ENCODE measurements around the gene TMEM51. TPM values are rescaled to one million over a fixed set of nuclear protein-coding genes. Genes with fewer than 3 reads are reported as not detected.

TMEM51 gene
- total and polyA plus RNA-seq, 7 experiments from 2014 or later, result 0.16 to 0.79 (median 0.56) TPM; not detected in 3

- ATAC-seq (no peak), DNase-seq (no peak)
- H3K4me3 ChIP-seq (ENCODE audit: low read length), result no peak overlapping the region
- ChIA-PET CTCF (no interaction called here), POLR2A (no interaction called here)
- Mint-ChIP-seq H3K4me3 (no peak overlapping the region), H3K27ac (no peak overlapping the region), H3K4me1 (peaks cover 0 to 12% (median 1%) of the 10 kb centered on the region in 7 donors), H3K27me3 (peaks cover 5 to 53% (median 21%) of the 10 kb centered on the region in 5 donors), H3K36me3 (peaks cover 0 to 3% (median 0%) of the 10 kb centered on the region in 5 donors), H3K9me3 (peaks cover 0 to 6% (median 0%) of the 10 kb centered on the region in 11 donors)
- no peak overlapping the region for H3K27ac ChIP-seq (ENCODE audit: low read depth, low read length)
- intact Hi-C loops (cut with micrococcal nuclease), result no loop called here
- H3K36me3 ChIP-seq (ENCODE audit: control insufficient read depth in 2 of 3, insufficient read depth in 3 of 3, low read length in 3 of 3), result no peaks in the 10 kb centered on the region
- no peaks in the 10 kb centered on the region for H3K9me3 ChIP-seq (ENCODE audit: control insufficient read depth in 2 of 3, low read length in 3 of 3)
- H3K27me3 ChIP-seq (ENCODE audit: control insufficient read depth in 2 of 2, insufficient read depth in 2 of 2, low read length in 2 of 2), result no peaks in the 10 kb centered on the region
- no peaks in the 10 kb centered on the region for H3K4me1 ChIP-seq (ENCODE audit: control insufficient read depth in 2 of 2, insufficient read depth in 2 of 2, low read length in 2 of 2)
Observed at GRCh38 chr1:15236746-15237145, 83.2 kb downstream of the TMEM51 start.

- ATAC-seq, result no peak
- H3K4me3 ChIP-seq (ENCODE audit: low read length), result no peak overlapping the region
- Mint-ChIP-seq H3K4me3 (no peak overlapping the region), H3K4me1 (peaks cover 0 to 4% (median 0%) of the 10 kb centered on the region in 7 donors), H3K36me3 (peaks cover 0 to 3% (median 0%) of the 10 kb centered on the region in 5 donors), H3K27ac (no peak overlapping the region), H3K27me3 (peaks cover 9 to 66% (median 27%) of the 10 kb centered on the region in 5 donors), H3K9me3 (peaks cover 0 to 1% (median 0%) of the 10 kb centered on the region in 11 donors)
- H3K27me3 ChIP-seq (ENCODE audit: control insufficient read depth in 2 of 2, insufficient read depth in 2 of 2, low read length in 2 of 2), result no peaks in the 10 kb centered on the region
- H3K9me3 ChIP-seq (ENCODE audit: control insufficient read depth in 2 of 3, low read length in 3 of 3), result no peaks in the 10 kb centered on the region
- CTCF ChIA-PET, result no interaction called here
- H3K4me1 ChIP-seq (ENCODE audit: control insufficient read depth in 2 of 2, insufficient read depth in 2 of 2, low read length in 2 of 2), result no peaks in the 10 kb centered on the region
- intact Hi-C loops (cut with micrococcal nuclease), result no loop called here
- no peak for DNase-seq
- H3K27ac ChIP-seq (ENCODE audit: low read depth, low read length), result no peak overlapping the region
- POLR2A ChIA-PET, result no interaction called here
- no peaks in the 10 kb centered on the region for H3K36me3 ChIP-seq (ENCODE audit: control insufficient read depth in 2 of 3, insufficient read depth in 3 of 3, low read length in 3 of 3)
Observed at GRCh38 chr1:15238789-15239188, 85.2 kb downstream of the TMEM51 start.

GRCh38 chr1:15242766-15243165, 89.2 kb downstream of the TMEM51 start:
- H3K4me1 ChIP-seq (ENCODE audit: control insufficient read depth in 2 of 2, insufficient read depth in 2 of 2, low read length in 2 of 2), result peaks cover 0 to 3% of the 10 kb centered on the region in 2 donors
- H3K9me3 ChIP-seq (ENCODE audit: control insufficient read depth in 2 of 3, low read length in 3 of 3), result no peaks in the 10 kb centered on the region
- no peak overlapping the region for H3K4me3 ChIP-seq (ENCODE audit: low read length)
- DNase-seq (no peak), ATAC-seq (no peak)
- H3K27ac ChIP-seq (ENCODE audit: low read depth, low read length), result no peak overlapping the region
- H3K27me3 Mint-ChIP-seq, result peaks cover 42 to 69% (median 45%) of the 10 kb centered on the region in 5 donors
- intact Hi-C loops (cut with micrococcal nuclease), result no loop called here
- H3K36me3 ChIP-seq (ENCODE audit: control insufficient read depth in 2 of 3, insufficient read depth in 3 of 3, low read length in 3 of 3), result no peaks in the 10 kb centered on the region
- peaks cover 0 to 3% of the 10 kb centered on the region in 2 donors for H3K27me3 ChIP-seq (ENCODE audit: control insufficient read depth in 2 of 2, insufficient read depth in 2 of 2, low read length in 2 of 2)
- peaks cover 3 to 22% (median 11%) of the 10 kb centered on the region in 7 donors for H3K4me1 Mint-ChIP-seq
- peaks cover 0 to 14% (median 0%) of the 10 kb centered on the region in 5 donors for H3K36me3 Mint-ChIP-seq
- peaks cover 0 to 8% (median 0%) of the 10 kb centered on the region in 11 donors for H3K9me3 Mint-ChIP-seq
- no peak overlapping the region for H3K27ac Mint-ChIP-seq
- ChIA-PET CTCF (no interaction called here), POLR2A (no interaction called here)
- no peak overlapping the region for H3K4me3 Mint-ChIP-seq

- no peak for ATAC-seq
- no peak for DNase-seq
- peaks cover 46 to 73% (median 49%) of the 10 kb centered on the region in 5 donors for H3K27me3 Mint-ChIP-seq
- peaks cover 5 to 26% (median 16%) of the 10 kb centered on the region in 7 donors for H3K4me1 Mint-ChIP-seq
- POLR2A ChIA-PET, result no interaction called here
- H3K4me1 ChIP-seq (ENCODE audit: control insufficient read depth in 2 of 2, insufficient read depth in 2 of 2, low read length in 2 of 2), result peaks cover 0 to 10% of the 10 kb centered on the region in 2 donors
- no peak overlapping the region for H3K27ac Mint-ChIP-seq
- H3K9me3 ChIP-seq (ENCODE audit: control insufficient read depth in 2 of 3, low read length in 3 of 3), result no peaks in the 10 kb centered on the region
- peaks cover 0 to 11% (median 3%) of the 10 kb centered on the region in 11 donors for H3K9me3 Mint-ChIP-seq
- CTCF ChIA-PET, result no interaction called here
- no peaks in the 10 kb centered on the region for H3K36me3 ChIP-seq (ENCODE audit: control insufficient read depth in 2 of 3, insufficient read depth in 3 of 3, low read length in 3 of 3)
- no peak overlapping the region for H3K4me3 Mint-ChIP-seq
- peaks cover 0 to 18% (median 0%) of the 10 kb centered on the region in 5 donors for H3K36me3 Mint-ChIP-seq
- H3K4me3 ChIP-seq (ENCODE audit: low read length), result no peak overlapping the region
- intact Hi-C loops (cut with micrococcal nuclease), result no loop called here
- no peak overlapping the region for H3K27ac ChIP-seq (ENCODE audit: low read depth, low read length)
- peaks cover 0 to 3% of the 10 kb centered on the region in 2 donors for H3K27me3 ChIP-seq (ENCODE audit: control insufficient read depth in 2 of 2, insufficient read depth in 2 of 2, low read length in 2 of 2)
Observed at GRCh38 chr1:15243275-15244043, 89.9 kb downstream of the TMEM51 start.

- Mint-ChIP-seq H3K27me3 (peaks cover 46 to 80% (median 52%) of the 10 kb centered on the region in 5 donors), H3K27ac (peak overlapping the region in 1 of 9 donors; percentile 18), H3K4me3 (no peak overlapping the region), H3K9me3 (peaks cover 0 to 14% (median 4%) of the 10 kb centered on the region in 11 donors), H3K4me1 (peaks cover 13 to 35% (median 27%) of the 10 kb centered on the region in 7 donors), H3K36me3 (peaks cover 0 to 21% (median 0%) of the 10 kb centered on the region in 5 donors)
- H3K27me3 ChIP-seq (ENCODE audit: control insufficient read depth in 2 of 2, insufficient read depth in 2 of 2, low read length in 2 of 2), result peaks cover 0 to 3% of the 10 kb centered on the region in 2 donors
- DNase-seq (no peak), ATAC-seq (no peak)
- no peaks in the 10 kb centered on the region for H3K36me3 ChIP-seq (ENCODE audit: control insufficient read depth in 2 of 3, insufficient read depth in 3 of 3, low read length in 3 of 3)
- ChIA-PET POLR2A (no interaction called here), CTCF (no interaction called here)
- no peak overlapping the region for H3K4me3 ChIP-seq (ENCODE audit: low read length)
- intact Hi-C loops (cut with micrococcal nuclease), result loop anchor here in 1 of 2 donors (5.0 kb wide), 1 partner anchor 282 kb away; the partner anchor contains the start of gene DNAJC16
- peaks cover 12 to 24% of the 10 kb centered on the region in 2 donors for H3K4me1 ChIP-seq (ENCODE audit: control insufficient read depth in 2 of 2, insufficient read depth in 2 of 2, low read length in 2 of 2)
- H3K27ac ChIP-seq (ENCODE audit: low read depth, low read length), result no peak overlapping the region
- H3K9me3 ChIP-seq (ENCODE audit: control insufficient read depth in 2 of 3, low read length in 3 of 3), result no peaks in the 10 kb centered on the region
Observed at GRCh38 chr1:15244813-15245212, 91.3 kb downstream of the TMEM51 start.

GRCh38 chr1:15245593-15246360, 92.2 kb downstream of the TMEM51 start:
- peaks cover 13 to 35% (median 31%) of the 10 kb centered on the region in 7 donors for H3K4me1 Mint-ChIP-seq
- H3K27ac ChIP-seq (ENCODE audit: low read depth, low read length), result no peak overlapping the region
- H3K4me3 Mint-ChIP-seq, result peak overlapping the region in 6 of 10 donors; percentile 18 to 72 (median 50)
- peaks cover 12 to 28% of the 10 kb centered on the region in 2 donors for H3K4me1 ChIP-seq (ENCODE audit: control insufficient read depth in 2 of 2, insufficient read depth in 2 of 2, low read length in 2 of 2)
- no peaks in the 10 kb centered on the region for H3K9me3 ChIP-seq (ENCODE audit: control insufficient read depth in 2 of 3, low read length in 3 of 3)
- ChIA-PET POLR2A (no interaction called here), CTCF (no interaction called here)
- H3K9me3 Mint-ChIP-seq, result peaks cover 0 to 14% (median 4%) of the 10 kb centered on the region in 11 donors
- no peak overlapping the region for H3K4me3 ChIP-seq (ENCODE audit: low read length)
- intact Hi-C loops (cut with micrococcal nuclease), result loop anchor here in 1 of 2 donors (5.0 kb wide), 1 partner anchor 282 kb away; the partner anchor contains the start of gene DNAJC16
- no peak for DNase-seq
- ATAC-seq, result peak; percentile 50
- H3K27me3 Mint-ChIP-seq, result peaks cover 46 to 83% (median 48%) of the 10 kb centered on the region in 5 donors
- peaks cover 0 to 21% (median 0%) of the 10 kb centered on the region in 5 donors for H3K36me3 Mint-ChIP-seq
- peaks cover 0 to 3% of the 10 kb centered on the region in 2 donors for H3K27me3 ChIP-seq (ENCODE audit: control insufficient read depth in 2 of 2, insufficient read depth in 2 of 2, low read length in 2 of 2)
- no peaks in the 10 kb centered on the region for H3K36me3 ChIP-seq (ENCODE audit: control insufficient read depth in 2 of 3, insufficient read depth in 3 of 3, low read length in 3 of 3)
- peak overlapping the region in 1 of 9 donors; percentile 9 for H3K27ac Mint-ChIP-seq
